ENCODE measurements around the gene ZNF441. TPM values are rescaled to one million over a fixed set of nuclear protein-coding genes. Genes with fewer than 3 reads are reported as not detected.

Gene ZNF441
- total RNA-seq, 1 donor from 2014 or later: not detected

DNA sequence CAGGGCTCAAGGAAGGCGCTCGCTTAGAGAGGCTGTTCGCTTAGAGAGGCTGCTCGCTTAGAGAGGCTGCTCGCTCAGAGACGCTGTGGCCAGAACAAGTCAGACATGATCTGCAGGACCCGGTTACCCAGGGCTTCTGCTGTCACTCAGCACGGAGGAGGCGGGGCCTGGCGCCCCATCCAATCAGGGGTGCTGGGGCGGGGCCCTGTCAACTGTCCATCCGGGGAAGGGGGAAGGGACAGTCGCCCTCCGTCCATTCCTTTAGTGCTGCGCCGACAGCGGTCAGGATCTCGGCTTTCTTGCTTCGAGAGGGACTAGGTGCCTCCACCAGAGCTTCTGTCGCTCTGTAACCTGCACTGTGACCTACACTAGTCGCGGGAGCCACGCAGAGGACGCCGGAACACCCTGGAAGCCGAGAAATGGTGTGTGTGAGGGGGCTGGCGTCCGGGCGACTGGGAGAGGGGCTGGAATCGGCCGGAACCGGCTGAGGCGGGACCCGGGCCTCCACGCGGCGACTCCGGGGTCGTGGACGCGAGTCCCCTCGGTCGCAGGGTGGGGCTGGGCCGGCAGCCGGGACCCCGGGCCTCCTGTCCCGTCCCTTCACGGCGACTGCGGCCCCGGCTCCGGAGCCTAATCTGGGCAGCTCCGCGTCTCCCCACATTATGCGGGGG lies 47.4 kb downstream of the ZNF441 start, which contains the start of gene ZNF440:
Gene ZNF440 (plus strand): TSS at position 245 of the 671 bp plus-strand sequence. CDS start 175 bp downstream, at position 420.
- no peak for TF ChIP-seq CTCF (IDR thresholded peaks at IDR 0.05; ENCODE audit: insufficient read depth, low read depth, low read length)
- no peak for TF ChIP-seq EZH2 (IDR thresholded peaks at IDR 0.05; ENCODE audit: insufficient read depth, low read length)
- Mint-ChIP-seq H3K4me1 (ENCODE audit: low read depth, unreplicated experiment) (no peaks in the 10 kb centered on the region), H3K27me3 (ENCODE audit: low read depth, unreplicated experiment) (no peaks in the 10 kb centered on the region), H3K9me3 (ENCODE audit: unreplicated experiment) (peaks cover 31% of the 10 kb centered on the region), H3K27ac (ENCODE audit: unreplicated experiment) (no peak within 1 kb of the TSS), H3K36me3 (ENCODE audit: low read depth, unreplicated experiment) (peaks cover 2% of the 10 kb centered on the region), H3K4me3 (ENCODE audit: unreplicated experiment) (no peak within 1 kb of the TSS)
- DNase-seq (ENCODE audit: low read depth) (peak; percentile 87), FAIRE-seq (no peak)
- Histone ChIP-seq H3K79me2 (ENCODE audit: insufficient read depth, low read length) (peaks cover 16% of the 10 kb centered on the region), H3K4me2 (ENCODE audit: low read length) (peak within 1 kb of the TSS; percentile 95), H3K27ac (ENCODE audit: low read depth, low read length) (peak within 1 kb of the TSS; percentile 69), H2AFZ (ENCODE audit: low read depth, low read length) (peak within 1 kb of the TSS; percentile 99), H3K9ac (ENCODE audit: low read length) (peak within 1 kb of the TSS; percentile 85), H3K36me3 (ENCODE audit: insufficient read depth, low read length) (no peaks in the 10 kb centered on the region), H3K9me3 (ENCODE audit: insufficient read depth, low read depth, low read length) (peaks cover 4% of the 10 kb centered on the region), H3K4me1 (ENCODE audit: insufficient read depth, low read length) (peaks cover 5% of the 10 kb centered on the region), H3K27me3 (ENCODE audit: insufficient read depth, low read length) (no peaks in the 10 kb centered on the region), H3K4me3 (ENCODE audit: insufficient read depth, low read depth, low read length) (peak within 1 kb of the TSS; percentile 86), H4K20me1 (ENCODE audit: insufficient read depth, low read length) (no peaks in the 10 kb centered on the region)

- Histone ChIP-seq H3K4me2 (ENCODE audit: low read length) (peak overlapping the region; percentile 95), H3K9me3 (ENCODE audit: insufficient read depth, low read depth, low read length) (peaks cover 4% of the 10 kb centered on the region), H3K79me2 (ENCODE audit: insufficient read depth, low read length) (peaks cover 18% of the 10 kb centered on the region), H3K27ac (ENCODE audit: low read depth, low read length) (peak overlapping the region; percentile 69), H3K27me3 (ENCODE audit: insufficient read depth, low read length) (no peaks in the 10 kb centered on the region), H4K20me1 (ENCODE audit: insufficient read depth, low read length) (no peaks in the 10 kb centered on the region), H3K4me1 (ENCODE audit: insufficient read depth, low read length) (peaks cover 5% of the 10 kb centered on the region), H3K36me3 (ENCODE audit: insufficient read depth, low read length) (no peaks in the 10 kb centered on the region), H3K4me3 (ENCODE audit: insufficient read depth, low read depth, low read length) (peak overlapping the region; percentile 86), H2AFZ (ENCODE audit: low read depth, low read length) (peak overlapping the region; percentile 99), H3K9ac (ENCODE audit: low read length) (peak overlapping the region; percentile 85)
- Mint-ChIP-seq H3K27me3 (ENCODE audit: low read depth, unreplicated experiment) (no peaks in the 10 kb centered on the region), H3K4me1 (ENCODE audit: low read depth, unreplicated experiment) (no peaks in the 10 kb centered on the region), H3K36me3 (ENCODE audit: low read depth, unreplicated experiment) (peaks cover 2% of the 10 kb centered on the region), H3K4me3 (ENCODE audit: unreplicated experiment) (no peak overlapping the region), H3K27ac (ENCODE audit: unreplicated experiment) (no peak overlapping the region), H3K9me3 (ENCODE audit: unreplicated experiment) (peaks cover 29% of the 10 kb centered on the region)
- no peak for FAIRE-seq
- DNase-seq (ENCODE audit: low read depth): peak; percentile 22
- no peak for TF ChIP-seq CTCF (IDR thresholded peaks at IDR 0.05; ENCODE audit: insufficient read depth, low read depth, low read length)
- no peak for TF ChIP-seq EZH2 (IDR thresholded peaks at IDR 0.05; ENCODE audit: insufficient read depth, low read length)
Observed at GRCh38 chr19:11814700-11815035, 47.9 kb downstream of the ZNF441 start.

GRCh38 chr19:11821474-11822109 lies 54.8 kb downstream of the ZNF441 start:
- Histone ChIP-seq H3K79me2 (ENCODE audit: insufficient read depth, low read length) (peaks cover 15% of the 10 kb centered on the region), H3K4me1 (ENCODE audit: insufficient read depth, low read length) (no peaks in the 10 kb centered on the region), H4K20me1 (ENCODE audit: insufficient read depth, low read length) (no peaks in the 10 kb centered on the region), H2AFZ (ENCODE audit: low read depth, low read length) (no peak overlapping the region), H3K27me3 (ENCODE audit: insufficient read depth, low read length) (no peaks in the 10 kb centered on the region), H3K4me3 (ENCODE audit: insufficient read depth, low read depth, low read length) (no peak overlapping the region), H3K9me3 (ENCODE audit: insufficient read depth, low read depth, low read length) (peaks cover 7% of the 10 kb centered on the region), H3K9ac (ENCODE audit: low read length) (no peak overlapping the region), H3K36me3 (ENCODE audit: insufficient read depth, low read length) (no peaks in the 10 kb centered on the region), H3K4me2 (ENCODE audit: low read length) (peak overlapping the region; percentile 15), H3K27ac (ENCODE audit: low read depth, low read length) (no peak overlapping the region)
- Mint-ChIP-seq H3K9me3 (ENCODE audit: unreplicated experiment) (peaks cover 20% of the 10 kb centered on the region), H3K27me3 (ENCODE audit: low read depth, unreplicated experiment) (no peaks in the 10 kb centered on the region), H3K4me3 (ENCODE audit: unreplicated experiment) (no peak overlapping the region), H3K36me3 (ENCODE audit: low read depth, unreplicated experiment) (no peaks in the 10 kb centered on the region), H3K27ac (ENCODE audit: unreplicated experiment) (no peak overlapping the region), H3K4me1 (ENCODE audit: low read depth, unreplicated experiment) (no peaks in the 10 kb centered on the region)
- DNase-seq (ENCODE audit: low read depth): peak; percentile 14
- FAIRE-seq: no peak
- TF ChIP-seq CTCF (IDR thresholded peaks at IDR 0.05; ENCODE audit: insufficient read depth, low read depth, low read length): no peak

All from astrocyte (in vitro differentiated cells and primary cell).